ENCODE results near the gene NEU2.
A peak's percentile ranks its signal among the peaks of the same experiment; 100 is the strongest.
"Not testable (repeated sequence)": the region's sequence is repeated elsewhere in the genome, so short reads cannot be mapped to it uniquely, and the experiment has no call there.

The NEU2 gene

DNA sequence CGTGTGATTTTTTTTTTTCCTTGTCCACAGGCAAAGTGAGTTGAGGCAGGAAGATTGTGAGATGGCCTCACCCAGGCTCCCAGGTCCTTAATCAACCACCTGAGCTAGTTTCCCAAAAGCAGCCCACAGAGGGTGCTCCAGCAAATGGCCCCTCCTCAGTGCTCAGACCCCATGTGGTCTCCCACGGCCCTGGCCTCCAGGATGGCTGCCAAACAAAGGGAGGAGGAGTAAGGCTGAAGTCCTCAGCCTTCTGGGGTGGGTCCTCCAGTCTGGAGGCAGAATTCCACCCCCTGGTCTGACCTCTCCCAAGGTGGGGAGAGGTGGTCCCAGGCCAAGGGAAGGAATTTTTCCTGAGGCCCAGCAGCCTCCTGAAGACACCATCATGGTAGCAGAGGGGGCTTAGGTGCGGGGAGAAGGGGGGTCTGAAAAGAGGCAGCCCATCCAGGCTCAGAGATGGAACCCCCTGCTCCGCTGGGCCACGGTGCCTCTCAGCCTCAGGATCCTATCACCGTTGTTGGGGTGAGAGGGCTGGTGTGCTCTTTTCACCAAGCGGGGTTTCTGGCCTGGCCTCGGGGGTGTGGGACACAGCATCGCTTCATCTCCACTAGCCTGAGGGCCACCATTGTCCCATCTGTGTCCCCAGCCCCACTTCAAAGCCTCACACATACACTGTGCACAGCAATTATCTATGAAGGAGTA is 21.8 kb upstream of the NEU2 start:
- DNase-seq (ENCODE audit: low spot score): no peak

DNA sequence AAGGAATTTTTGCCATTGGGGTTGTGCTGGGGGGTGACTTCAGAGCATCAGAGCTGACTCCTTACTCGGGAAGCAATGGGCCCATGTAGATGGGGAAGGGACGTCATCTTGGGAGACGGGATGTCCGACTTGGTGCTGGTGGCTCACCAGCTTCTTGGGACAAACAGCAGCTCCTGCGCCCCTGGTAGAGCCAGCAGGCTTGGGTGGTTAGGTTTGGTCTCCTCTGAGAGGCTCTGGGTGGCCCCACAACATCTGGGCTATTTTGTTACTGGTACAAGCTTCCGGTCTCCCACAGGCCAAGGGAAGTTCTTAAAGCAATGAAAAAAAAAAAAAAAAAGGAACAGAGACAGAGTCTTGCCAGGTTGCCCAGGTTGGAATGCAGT is 21.2 kb upstream of the NEU2 start:
- DNase-seq (ENCODE audit: low spot score): no peak

DNA sequence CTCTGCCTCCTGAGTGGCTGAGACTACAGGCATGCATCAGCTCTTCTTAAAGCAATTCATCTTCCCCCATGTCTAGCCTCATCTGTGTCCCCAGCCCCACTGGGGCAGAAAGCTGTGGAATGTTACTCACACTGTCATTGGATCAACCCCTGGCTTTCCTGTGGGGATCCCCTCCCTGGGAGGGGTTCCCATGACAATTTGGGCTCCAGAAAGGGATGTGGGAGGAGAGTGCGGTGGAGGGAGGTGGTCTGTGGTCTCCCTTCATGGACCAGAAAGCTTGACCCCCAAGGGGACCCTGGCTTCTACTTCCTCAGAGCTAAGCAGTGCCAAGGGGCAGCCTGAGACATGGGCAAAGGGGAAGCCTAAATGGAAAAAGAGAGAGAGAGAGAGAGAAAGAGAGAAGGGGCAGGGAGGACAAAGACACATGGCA is 20.8 kb upstream of the NEU2 start:
- DNase-seq (ENCODE audit: low spot score): no peak

DNA sequence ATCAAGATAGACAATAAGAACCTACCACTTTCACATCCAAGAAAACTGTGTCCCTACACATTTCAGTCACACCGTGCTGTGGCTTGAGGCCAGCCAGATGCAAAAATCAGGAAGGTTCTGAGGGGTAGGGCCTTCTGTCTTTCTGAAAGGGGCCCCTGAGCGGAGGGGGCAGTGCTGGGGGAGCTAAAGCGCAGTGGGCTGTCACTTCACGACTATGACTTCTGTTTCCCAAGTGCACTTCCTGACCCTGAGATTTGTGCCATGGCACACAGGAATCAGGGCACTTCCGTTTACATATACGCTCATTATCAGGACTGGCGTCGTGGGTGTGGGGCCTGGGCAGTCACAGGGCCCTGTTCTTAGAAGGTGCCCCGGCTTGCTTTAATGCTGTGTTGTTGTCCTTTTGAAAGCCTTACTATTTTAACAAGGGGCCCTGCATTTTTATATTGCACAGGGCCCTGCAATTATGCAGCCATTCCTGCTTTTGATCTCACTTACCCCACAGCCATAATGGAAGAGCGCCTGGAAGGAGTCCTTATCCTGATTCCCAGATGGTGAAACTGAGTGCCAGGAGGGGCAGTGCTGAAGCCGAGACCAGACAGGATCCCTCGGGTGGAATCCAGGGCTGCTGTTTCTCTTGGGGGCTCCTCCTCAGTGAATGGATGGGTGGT is 20.0 kb upstream of the NEU2 start:
- no peak for DNase-seq (ENCODE audit: low spot score)

DNA sequence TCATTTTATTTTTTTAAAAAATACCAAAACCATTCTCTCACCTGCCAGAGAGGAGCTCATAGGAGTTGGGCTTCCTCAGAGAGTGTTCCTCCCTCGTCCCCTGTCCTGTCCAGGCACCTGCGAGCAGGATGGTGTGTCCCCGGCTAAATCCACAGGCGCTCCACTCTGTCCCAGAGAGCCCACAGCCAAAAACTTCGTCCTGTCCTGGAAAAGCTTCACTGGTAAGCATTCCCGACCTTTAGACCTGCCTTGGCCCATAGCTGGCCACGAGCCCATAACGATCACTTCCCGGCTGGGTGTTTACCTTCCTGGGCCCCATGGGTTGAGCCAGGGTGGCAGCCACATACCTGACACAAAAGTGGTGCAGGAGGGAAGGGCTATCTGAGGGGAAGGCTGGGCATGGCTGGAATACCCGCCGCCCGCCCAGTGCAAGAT is 19.4 kb upstream of the NEU2 start, which contains the start of gene NGEF:
NGEF (minus strand) TSS at position 230 of the 435 bp plus-strand sequence. CDS start 38,366 bp downstream, outside the sequence.
- DNase-seq (ENCODE audit: low spot score): no peak

DNA sequence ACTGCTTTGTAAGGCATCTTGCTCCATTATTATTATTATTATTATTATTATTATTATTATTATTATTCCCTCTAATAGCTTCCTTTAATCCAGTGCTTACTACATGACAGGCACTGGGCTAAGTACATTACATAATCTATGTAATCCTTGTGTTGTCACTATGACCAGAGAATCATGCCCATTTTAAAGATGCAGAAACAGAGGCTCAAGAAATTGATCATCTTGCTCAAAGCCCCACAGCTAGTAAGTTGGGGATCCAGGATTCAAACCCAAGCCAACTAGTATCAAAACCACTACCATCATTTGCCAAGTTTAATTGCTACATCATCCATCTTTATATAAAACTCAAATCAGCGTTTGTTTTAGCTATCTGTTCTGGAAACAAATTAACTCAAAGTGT is 18.8 kb upstream of the NEU2 start:
- no peak for DNase-seq (ENCODE audit: low spot score)

DNA sequence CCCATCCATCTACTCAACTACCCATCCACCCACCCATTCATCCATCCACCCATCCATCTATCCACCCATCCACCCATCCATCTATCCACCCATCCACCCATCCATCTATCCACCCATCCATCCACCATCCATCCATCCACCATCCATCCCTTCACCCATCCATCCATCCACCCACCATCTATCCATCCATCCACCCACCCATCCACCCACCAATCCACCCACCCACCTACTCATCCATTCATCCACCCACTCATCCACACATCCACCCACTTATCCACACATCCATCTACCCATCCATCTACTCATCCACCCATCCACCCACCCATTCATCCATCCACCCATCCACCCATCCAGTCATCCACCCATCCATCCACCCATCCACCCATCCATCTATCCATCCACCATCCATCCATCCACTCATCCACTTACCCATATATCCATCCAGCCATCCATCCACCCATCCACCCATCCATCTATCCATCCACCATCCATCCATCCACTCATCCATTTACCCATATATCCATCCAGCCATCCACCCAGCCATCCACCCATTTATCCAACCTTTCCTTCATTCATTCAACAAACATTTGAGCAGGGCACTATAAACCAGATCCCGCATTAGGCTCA is 17.3 kb upstream of the NEU2 start:
- DNase-seq (ENCODE audit: low spot score): no peak

DNA sequence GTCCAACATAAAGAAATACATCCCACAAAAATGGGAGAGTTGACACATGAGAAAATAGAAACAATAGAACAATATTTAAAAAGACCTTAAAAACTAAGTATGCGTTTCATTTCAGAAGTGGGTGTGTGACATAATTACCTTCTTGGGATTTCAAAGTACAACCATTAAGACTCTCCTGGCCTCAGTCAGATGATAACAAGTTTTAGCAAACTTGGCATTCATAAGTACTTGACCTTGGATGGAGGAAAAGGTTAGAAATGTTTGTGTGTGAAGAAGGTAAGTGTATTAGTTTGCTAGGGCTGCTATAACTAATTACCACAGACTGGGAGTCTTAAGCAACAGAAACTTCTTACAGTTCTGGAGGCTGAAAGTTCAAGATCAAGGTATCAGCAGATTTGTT is 14.5 kb upstream of the NEU2 start:
- no peak for DNase-seq (ENCODE audit: low spot score)

DNA sequence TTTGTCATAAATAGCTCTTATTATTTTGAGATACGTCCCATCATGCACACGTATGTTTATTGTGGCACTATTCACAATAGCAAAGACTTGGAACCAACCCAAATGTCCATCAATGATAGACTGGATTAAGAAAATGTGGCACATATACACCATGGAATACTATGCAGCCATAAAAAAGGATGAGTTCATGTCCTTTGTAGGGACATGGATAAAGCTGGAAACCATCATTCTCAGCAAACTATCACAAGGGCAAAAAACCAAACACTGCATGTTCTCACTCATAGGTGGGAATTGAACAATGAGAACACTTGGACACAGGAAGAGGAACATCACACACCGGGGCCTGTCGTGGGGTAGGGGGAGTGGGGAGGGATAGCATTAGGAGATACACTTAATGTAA is 12.9 kb upstream of the NEU2 start:
- DNase-seq (ENCODE audit: low spot score): not testable (repeated sequence)

DNA sequence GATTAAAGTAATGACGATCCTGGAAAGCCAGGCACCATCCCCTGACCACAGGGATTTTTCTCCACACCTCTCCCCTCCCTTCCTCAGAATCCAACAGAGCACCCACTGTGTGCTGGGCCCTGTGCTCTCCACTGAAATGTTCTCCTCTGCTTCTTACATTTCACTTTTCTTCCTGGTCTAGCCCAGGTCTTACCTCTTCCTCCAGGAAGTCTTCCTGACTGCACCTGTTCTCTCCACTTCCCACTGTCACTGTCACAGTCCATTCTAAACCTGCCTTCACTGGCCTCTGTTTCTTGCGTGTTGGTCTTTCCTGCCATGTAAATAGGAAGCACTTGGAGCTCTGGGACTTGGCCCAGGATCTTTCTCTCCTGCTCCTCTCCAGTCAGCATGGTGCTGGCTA is 12.0 kb upstream of the NEU2 start:
- DNase-seq (ENCODE audit: low spot score): no peak

DNA sequence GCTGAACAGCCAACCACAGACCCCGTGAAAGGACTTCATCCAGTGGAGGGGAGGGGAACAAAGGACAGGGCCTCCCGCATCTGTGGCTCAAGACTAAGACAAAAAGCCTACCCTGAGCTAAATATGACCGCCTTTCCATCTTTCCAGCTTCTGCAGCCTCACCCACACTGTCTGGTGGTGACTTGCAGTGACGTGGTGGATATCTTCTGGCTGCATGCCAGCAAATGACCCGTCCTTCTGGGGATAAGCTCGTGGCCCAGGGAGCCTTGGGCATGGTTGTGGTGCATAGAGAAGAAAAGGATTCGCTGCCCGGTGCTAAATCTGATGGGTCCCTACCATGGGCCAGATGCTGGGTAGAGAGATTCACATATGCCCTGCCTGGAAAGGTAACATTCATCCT is 10.7 kb upstream of the NEU2 start:
- no peak for DNase-seq (ENCODE audit: low spot score)

DNA sequence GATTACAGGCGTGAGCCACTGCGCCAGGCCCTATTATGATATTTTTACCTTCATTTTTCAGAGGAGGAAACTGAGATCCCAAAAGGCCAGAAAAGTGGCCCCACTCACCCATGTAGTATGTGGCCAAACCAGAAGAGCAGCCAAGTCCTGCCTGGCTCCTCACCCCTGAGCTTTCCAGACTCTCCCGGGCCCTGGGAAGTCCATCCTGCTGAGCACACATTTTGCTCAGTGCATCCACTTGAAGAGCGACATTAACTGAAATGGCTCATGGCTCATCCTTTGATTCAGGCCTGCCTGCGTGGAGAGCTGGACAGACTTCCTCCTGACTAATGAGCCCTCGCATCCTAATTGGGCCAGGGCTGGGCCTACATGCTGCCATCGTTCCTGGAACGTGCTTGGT is 9.9 kb upstream of the NEU2 start:
- no peak for DNase-seq (ENCODE audit: low spot score)

DNA sequence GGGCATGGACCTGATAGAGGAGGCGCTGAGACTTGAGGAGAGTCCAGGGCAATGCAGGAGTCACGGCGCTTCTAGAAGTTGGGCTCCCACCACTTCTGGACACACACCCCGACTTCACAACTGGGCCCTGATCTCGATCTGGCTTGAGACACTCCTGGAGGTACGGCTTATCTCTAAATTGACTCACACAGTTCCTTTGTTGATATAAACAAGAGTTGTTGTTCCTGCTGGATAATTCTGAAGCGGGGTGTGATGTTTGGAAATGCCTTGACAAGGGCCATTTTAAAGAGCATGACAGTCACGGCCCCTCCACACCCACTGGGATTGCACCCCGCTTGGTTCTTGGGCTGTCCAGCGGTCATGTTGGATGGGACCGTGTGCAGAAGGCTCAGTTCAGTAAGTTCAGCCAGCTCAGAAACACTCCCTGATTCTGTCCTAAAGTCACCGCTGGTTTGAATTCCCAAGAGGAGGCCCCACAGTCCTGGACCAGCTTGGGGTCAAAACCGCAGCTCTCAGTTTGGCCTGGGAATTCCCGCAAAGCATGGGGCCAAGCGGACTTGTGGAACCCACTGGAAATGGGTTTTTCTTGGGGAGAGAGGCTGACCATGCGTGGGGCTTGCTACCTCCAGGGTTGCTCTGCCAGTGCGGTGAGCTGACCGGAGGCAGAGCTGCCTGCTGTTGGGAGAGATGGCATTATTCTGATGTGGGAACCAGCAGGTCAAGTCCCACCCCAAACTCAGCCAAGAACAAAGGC is 9.3 kb upstream of the NEU2 start:
- no peak for DNase-seq (ENCODE audit: low spot score)

DNA sequence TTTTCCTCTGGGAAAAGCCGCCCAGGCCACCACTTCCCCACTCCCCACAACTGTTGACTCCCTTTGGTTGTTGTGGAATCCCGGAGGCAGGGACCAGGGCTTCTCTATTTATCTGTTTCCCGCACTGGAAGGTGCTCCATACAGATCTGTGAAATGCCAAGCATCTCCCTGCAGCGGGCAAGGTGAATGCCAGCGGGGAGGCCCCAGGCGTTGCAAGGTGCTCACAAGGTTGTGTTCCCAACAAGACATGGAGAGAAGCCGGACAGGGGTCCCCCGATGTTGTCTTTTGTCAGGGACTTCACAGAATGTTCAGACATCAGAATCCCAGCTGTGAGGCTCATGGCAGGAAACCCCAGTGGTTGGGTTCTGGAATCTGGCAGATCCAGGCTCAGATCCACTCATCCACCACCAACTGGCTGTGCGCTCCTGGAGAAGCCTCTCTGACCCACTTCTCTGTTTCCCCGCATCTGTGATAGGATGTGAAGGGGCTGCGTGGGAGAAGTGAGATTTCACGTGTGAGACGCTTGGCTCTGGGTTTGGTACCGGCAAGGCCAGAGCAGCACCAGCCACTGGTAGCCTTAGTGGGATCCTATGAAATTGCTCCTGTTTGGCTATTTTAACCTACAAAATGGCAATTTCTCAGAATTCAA is 8.6 kb upstream of the NEU2 start:
- DNase-seq (ENCODE audit: low spot score): no peak

DNA sequence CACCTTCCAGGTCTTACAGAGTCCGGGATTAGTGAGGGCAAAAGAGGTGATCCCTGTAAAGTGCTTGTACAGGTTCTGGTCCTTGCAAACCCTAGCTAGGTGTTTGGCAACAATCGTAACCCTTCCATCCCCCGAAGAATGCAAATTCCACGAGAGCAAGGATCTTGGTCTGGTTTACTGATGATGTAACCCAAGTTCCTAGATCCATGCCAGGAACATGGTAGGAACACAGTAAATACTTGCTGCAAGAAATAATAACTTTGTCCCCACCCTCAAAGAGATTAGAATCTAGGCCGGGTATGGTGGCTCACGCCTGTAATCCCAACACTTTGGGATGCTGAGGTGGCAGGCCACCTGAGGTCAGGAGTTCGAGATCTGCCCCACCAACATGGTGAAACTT is 6.8 kb upstream of the NEU2 start:
- no peak for DNase-seq (ENCODE audit: low spot score)

DNA sequence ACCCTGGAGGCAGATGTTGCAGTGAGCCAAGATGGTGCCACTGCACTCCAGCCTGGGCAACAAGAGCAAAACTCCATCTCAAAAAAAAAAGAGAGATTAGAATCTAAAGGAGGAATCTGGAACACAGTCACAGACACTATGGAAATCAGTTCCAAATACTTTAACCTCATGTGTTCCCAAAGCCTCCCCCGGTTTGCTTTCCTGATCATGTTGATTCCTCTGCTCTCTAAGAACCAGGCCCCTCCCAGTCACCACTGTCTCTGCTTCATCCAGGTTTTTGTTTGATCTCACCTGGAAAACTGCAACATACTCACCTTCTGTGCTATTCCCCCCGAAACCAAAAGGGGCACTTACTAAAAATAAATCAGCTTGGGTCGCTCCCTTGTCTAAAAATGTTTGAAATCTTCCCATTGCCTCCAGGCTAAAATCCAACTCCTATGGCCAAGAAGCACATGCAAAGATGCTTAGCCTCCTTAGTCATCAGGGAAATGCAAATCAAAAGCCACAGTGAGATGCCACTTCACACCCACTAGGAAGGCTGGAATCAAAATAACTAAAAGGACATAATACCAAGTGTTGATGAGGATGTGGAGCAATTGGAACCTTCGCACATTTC is 6.2 kb upstream of the NEU2 start:
- DNase-seq (ENCODE audit: low spot score): no peak

DNA sequence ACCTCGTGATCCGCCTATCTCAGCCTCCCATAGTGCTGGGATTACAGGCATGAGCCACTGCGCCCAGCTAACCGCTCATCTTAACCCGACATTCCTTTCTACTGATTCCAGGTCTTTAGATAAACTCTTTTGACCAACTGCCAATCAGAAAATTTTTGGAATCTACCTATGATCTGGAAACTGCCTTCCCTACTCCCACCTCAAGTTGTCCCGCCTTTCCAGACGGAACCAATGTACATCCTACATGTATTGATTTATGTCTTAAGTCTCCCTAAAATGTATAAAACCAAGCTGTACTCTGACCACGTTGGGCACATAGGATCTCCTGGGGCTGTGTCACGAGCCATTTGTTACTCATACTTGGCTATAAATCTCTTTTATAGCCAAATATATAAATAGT is 3.2 kb upstream of the NEU2 start:
- no peak for DNase-seq (ENCODE audit: low spot score)

DNA sequence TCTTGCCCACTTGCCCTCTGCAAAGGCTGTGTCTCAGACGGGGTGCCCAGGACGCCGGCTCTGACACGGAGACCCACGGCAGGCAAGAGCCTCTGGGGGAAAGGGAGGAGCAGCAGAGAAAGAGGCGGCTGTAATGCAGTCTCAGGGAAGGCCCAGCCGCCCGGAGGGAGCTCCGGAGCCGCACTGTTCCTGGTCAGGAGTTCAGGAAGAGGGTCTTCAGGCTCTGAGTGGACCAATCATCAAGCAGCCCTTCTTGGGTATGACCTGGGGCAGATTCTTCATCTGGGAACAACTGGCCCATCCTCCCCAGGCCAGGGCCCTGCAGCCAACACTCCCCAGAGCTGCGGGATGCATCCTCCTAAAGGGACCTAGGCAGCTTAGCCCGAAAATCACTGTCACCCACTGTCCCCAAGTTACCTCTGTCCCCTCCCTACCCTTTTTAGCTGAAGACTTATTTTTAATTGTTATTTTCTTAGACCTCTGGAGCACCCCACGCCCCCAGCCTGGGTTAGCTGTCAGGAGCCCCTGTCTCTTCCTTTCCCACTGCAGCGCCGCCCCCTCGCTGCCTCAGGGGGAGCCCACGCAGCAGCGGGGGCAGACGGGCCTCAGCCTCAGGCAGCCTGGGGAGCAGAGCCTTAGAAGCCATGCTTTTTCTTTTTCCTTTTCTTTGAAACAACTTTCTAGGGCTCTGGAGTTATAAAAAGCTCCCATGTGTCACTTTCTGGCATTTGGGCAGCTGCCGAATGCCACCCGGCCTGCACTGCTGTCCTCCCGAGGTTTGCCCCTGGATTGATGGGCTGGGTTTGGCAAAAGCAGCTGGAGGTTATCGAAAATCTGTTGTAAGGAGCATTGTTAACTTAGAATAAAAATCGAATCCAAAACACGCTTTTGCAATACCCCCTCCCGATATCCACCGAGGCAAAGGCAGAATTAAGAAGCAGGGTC is 644 bp upstream of the NEU2 start:
- peak; percentile 80 for DNase-seq (ENCODE audit: low spot score)

DNA sequence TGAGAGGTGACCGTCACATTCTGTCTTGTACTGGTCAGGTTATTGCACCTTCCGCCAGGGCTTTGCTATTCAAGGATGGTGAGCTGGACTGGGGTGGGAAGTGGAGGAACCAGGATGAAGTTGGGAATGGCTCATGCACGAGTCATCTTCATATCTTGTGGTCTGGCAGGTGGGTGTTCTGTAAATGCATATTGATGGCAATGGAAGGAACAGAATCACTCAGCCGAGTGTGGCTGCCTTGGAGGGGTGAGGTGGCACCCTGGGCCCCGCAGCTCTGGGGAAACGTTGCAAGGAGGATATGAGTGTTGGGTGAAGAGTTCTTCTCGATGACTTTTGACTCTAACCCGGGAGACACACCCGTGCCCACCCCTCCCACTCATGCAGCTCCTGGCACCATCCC is 1.2 kb downstream of the NEU2 start:
- DNase-seq (ENCODE audit: low spot score): no peak

DNA sequence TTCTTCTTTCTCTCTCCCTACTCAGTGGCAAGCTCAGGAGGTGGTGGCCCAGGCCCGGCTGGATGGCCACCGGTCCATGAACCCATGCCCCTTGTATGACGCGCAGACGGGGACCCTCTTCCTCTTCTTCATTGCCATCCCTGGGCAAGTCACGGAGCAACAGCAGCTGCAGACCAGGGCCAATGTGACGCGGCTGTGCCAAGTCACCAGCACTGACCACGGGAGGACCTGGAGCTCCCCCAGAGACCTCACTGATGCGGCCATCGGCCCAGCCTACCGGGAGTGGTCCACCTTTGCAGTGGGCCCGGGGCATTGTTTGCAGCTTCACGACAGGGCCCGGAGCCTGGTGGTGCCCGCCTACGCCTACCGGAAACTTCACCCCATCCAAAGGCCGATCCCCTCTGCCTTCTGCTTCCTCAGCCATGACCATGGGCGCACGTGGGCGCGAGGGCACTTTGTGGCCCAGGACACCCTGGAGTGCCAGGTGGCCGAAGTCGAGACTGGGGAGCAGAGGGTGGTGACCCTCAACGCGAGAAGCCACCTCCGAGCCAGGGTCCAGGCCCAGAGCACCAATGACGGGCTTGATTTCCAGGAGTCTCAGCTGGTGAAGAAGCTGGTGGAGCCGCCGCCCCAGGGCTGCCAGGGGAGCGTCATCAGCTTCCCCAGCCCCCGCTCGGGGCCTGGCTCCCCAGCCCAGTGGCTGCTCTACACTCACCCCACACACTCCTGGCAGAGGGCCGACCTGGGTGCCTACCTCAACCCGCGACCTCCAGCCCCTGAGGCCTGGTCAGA is 1.8 kb downstream of the NEU2 start:
- DNase-seq (ENCODE audit: low spot score): no peak
